Measurements from ENCODE around the gene GPR65. TPM values are rescaled to one million over a fixed set of nuclear protein-coding genes. Genes with fewer than 3 reads are reported as not detected.

GPR65 gene
- polyA plus RNA-seq, 2 of the 4 experiments (the other 2 are of a cell fraction): 0.03 TPM; not detected in 1

DNA sequence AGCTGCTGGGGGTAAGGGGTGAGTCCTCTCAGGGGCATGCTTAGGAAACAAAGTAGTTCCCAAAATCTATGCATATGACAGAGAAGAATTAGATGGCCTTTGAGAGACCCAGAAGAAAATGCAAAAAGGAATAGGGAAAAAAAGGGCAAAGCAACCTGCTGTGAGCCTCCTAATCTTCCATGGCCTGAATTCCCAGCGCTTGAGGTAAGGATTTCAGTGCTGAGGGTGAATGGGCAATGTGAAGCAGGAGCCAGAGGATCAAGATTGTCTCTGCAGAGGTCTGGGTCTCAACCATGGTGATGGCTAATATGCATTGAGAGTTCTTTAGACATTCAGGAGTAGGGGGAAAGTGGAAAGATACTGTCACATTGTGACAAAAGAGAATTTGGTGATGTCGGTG lies 31.5 kb downstream of the GPR65 start:
- WGBS (ENCODE audit: missing lambda C conversion rate): 53% methylated on average over 2 of the region's 2 CpGs
- TF ChIP-seq JUNB (IDR thresholded peaks at IDR 0.05): no peak
- TF ChIP-seq TFCP2L1 (CRISPR knock-in tag; IDR thresholded peaks at IDR 0.05): no peak
- TF ChIP-seq EHF (CRISPR knock-in tag; IDR thresholded peaks at IDR 0.05): no peak
- no peak for TF ChIP-seq KDM5A (IDR thresholded peaks at IDR 0.05)
- no peak for TF ChIP-seq CHD4 (IDR thresholded peaks at IDR 0.05; ENCODE audit: borderline replicate concordance)
- ATAC-seq: no peak
- Histone ChIP-seq H3K4me3 (no peak overlapping the region), H3K4me2 (no peak overlapping the region), H3K9me3 (no peaks in the 10 kb centered on the region), H3K27ac (no peak overlapping the region), H3K4me1 (no peaks in the 10 kb centered on the region)
- FAIRE-seq: no peak
- CTCF ChIA-PET: interaction anchor here (2.3 kb wide), 1 partner anchor 23 kb away, joined by 8 read pairs; no protein-coding TSS in a partner anchor
- POLR2A ChIA-PET: no interaction called here
- no peak for DNase-seq (ENCODE audit: low read depth in 1 of 2, low spot score in 1 of 2)

DNA sequence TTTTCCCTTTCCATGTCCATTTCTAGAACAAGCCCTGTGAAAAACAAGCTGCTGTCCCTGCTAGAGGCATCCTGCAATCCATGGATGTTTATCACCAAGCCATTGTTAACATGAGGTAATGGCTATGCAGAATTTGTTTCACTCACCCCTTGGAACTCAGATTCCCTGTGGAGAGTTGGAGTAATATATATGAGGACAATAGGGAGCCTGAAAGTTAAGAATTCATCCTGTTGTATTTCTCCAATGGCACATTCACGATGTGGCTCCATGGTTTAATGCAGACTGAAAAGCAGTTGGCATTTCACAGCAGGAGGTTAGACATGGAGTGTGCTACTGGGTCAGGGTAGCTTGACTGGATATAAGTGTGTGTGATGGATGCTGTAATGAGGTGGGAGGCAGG lies 32.4 kb downstream of the GPR65 start:
- TF ChIP-seq PHF8 (IDR thresholded peaks at IDR 0.05; ENCODE audit: borderline replicate concordance, low read depth) (no peak), JUNB (IDR thresholded peaks at IDR 0.05) (no peak), FOSB (CRISPR knock-in tag; IDR thresholded peaks at IDR 0.05) (no peak)
- no peak for DNase-seq (ENCODE audit: low read depth in 1 of 2, low spot score in 1 of 2)
- H3K4me3 ChIP-seq: no peak overlapping the region
- WGBS (ENCODE audit: missing lambda C conversion rate): 35% methylated on average over 1 of the region's 1 CpG
- no peak for ATAC-seq
- POLR2A ChIA-PET: no interaction called here
- H3K4me1 ChIP-seq: no peaks in the 10 kb centered on the region
- no peaks in the 10 kb centered on the region for H3K9me3 ChIP-seq
- CTCF ChIA-PET: interaction anchor here (1.3 to 2.3 kb wide), 2 partner anchors 23 to 24 kb away, joined by 3 to 8 read pairs; no protein-coding TSS in a partner anchor
- FAIRE-seq: no peak
- no peak overlapping the region for H3K27ac ChIP-seq
- no peak overlapping the region for H3K4me2 ChIP-seq

DNA sequence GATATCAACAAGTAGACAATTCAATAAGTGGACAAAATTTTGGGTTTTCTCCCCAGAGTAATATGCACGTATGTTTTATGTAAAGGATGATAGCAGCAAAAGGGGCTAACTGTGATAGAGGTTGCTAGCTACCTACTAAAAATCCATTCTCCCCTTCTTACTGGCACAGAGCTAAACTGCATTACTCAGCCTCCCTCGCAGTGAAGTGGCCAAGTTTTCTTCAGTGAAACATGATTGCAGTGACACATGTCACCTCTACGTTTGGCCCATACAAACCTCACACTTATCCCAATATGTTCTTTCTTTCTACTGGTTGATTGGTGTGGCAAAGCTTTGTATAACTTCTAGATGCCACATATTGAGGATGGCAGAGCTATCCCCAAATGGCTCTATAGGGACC lies 34.3 kb downstream of the GPR65 start:
- ChIA-PET CTCF (no interaction called here), POLR2A (no interaction called here)
- no peak for DNase-seq (ENCODE audit: low read depth in 1 of 2, low spot score in 1 of 2)
- peaks cover 9% of the 10 kb centered on the region; the same call in 2 of the 3 replicates for H3K4me1 ChIP-seq
- TF ChIP-seq EP300 (IDR thresholded peaks at IDR 0.05) (no peak), SMC3 (IDR thresholded peaks at IDR 0.05) (no peak), RARB (CRISPR knock-in tag; IDR thresholded peaks at IDR 0.05) (no peak), ZFP36 (IDR thresholded peaks at IDR 0.05; ENCODE audit: borderline replicate concordance, partially characterized antibody) (no peak), HEYL (CRISPR knock-in tag; IDR thresholded peaks at IDR 0.05) (no peak), ESRRA (IDR thresholded peaks at IDR 0.05; ENCODE audit: borderline replicate concordance, low read length) (no peak), KDM5A (IDR thresholded peaks at IDR 0.05) (no peak)
- H3K4me3 ChIP-seq: no peak overlapping the region
- 53% methylated on average over 3 of the region's 3 CpGs for WGBS (ENCODE audit: missing lambda C conversion rate)
- H3K27ac ChIP-seq: no peak overlapping the region
- no peak for ATAC-seq
- H3K4me2 ChIP-seq: no peak overlapping the region
- H3K9me3 ChIP-seq: no peaks in the 10 kb centered on the region
- FAIRE-seq: no peak

DNA sequence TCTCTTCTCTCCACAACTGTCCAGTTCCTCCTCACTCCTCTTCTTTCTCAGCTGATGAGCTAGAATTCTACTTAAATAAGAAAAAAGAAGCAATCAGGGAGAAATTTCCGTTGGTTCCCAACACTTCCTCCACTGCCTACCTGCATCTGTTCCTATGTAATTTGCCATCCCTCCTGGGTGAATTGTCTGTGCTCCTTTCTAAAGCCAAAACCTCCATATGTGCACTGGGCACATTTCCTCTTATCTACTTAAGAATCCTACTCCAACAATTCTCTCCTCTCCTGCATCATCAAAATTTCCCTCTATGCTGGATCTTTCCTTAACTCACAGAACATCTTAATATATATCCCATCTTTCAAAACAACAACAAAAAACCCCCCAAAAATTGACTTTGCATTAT lies 35.2 kb downstream of the GPR65 start:
- 40% methylated on average over 1 of the region's 1 CpG for WGBS (ENCODE audit: missing lambda C conversion rate)
- Histone ChIP-seq H3K4me2 (no peak overlapping the region), H3K9me3 (no peaks in the 10 kb centered on the region), H3K4me3 (no peak overlapping the region), H3K27ac (no peak overlapping the region), H3K4me1 (peaks cover 18% of the 10 kb centered on the region; the same call in 2 of the 3 replicates)
- ATAC-seq: no peak
- DNase-seq (ENCODE audit: low read depth in 1 of 2, low spot score in 1 of 2): no peak
- POLR2A ChIA-PET: no interaction called here
- CTCF ChIA-PET: no interaction called here
- TF ChIP-seq KDM5A (IDR thresholded peaks at IDR 0.05) (no peak), MYC (IDR thresholded peaks at IDR 0.05; ENCODE audit: borderline replicate concordance, low read length) (no peak), HOXB5 (CRISPR knock-in tag; IDR thresholded peaks at IDR 0.05) (no peak), FOSB (CRISPR knock-in tag; IDR thresholded peaks at IDR 0.05) (no peak), CTCF (IDR thresholded peaks at IDR 0.05) (no peak), ZC3H11A (IDR thresholded peaks at IDR 0.05) (no peak), ZFP36 (IDR thresholded peaks at IDR 0.05; ENCODE audit: borderline replicate concordance, partially characterized antibody) (no peak), HOXB13 (CRISPR knock-in tag; IDR thresholded peaks at IDR 0.05; ENCODE audit: low read depth) (no peak)
- TF ChIP-seq, protein P1, sequence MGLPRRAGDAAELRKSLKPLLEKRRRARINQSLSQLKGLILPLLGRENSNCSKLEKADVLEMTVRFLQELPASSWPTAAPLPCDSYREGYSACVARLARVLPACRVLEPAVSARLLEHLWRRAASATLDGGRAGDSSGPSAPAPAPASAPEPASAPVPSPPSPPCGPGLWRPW (IDR thresholded peaks at IDR 0.05): no peak
- no peak for FAIRE-seq
